Trophoblast cell (in vitro differentiated cells and primary cell): ENCODE results near the gene DGCR2.

Source experiments
- DNase-seq, 2 donors: peaks; one replicate each; pipeline ENCODE4 v3.0.0-alpha.2; 2016
- H2AFZ ChIP-seq: 2 replicates; pipeline ENCODE4 v1.6.1; 2013; ENCODE audit warnings: low read length, moderate library complexity, mild to moderate bottlenecking; ENCODE audit not compliant: insufficient read depth, poor library complexity
- H2AK5ac ChIP-seq: 2 replicates; pipeline ENCODE4 v1.6.1; 2013; ENCODE audit warnings: mild to moderate bottlenecking, low read length
- H2BK120ac ChIP-seq: 2 replicates; pipeline ENCODE4 v1.6.1; 2013; ENCODE audit warnings: low read length, mild to moderate bottlenecking, moderate library complexity; ENCODE audit not compliant: insufficient read depth, poor library complexity
- H2BK12ac ChIP-seq: 2 replicates; pipeline ENCODE4 v1.6.1; 2013; ENCODE audit warnings: mild to moderate bottlenecking, low read length, moderate library complexity
- H2BK5ac ChIP-seq: 2 replicates; pipeline ENCODE4 v1.6.1; 2013; ENCODE audit warnings: low read length, low read depth, moderate library complexity, mild to moderate bottlenecking; ENCODE audit not compliant: poor library complexity
- H3K14ac ChIP-seq: 2 replicates; pipeline ENCODE4 v1.6.1; 2013; ENCODE audit warnings: mild to moderate bottlenecking, low read length
- H3K18ac ChIP-seq: 2 replicates; pipeline ENCODE4 v1.6.1; 2013; ENCODE audit warnings: mild to moderate bottlenecking, low read length
- H3K23ac ChIP-seq: 2 replicates; pipeline ENCODE4 v1.6.1; 2013; ENCODE audit warnings: low read length
- H3K27ac ChIP-seq: 2 replicates; pipeline ENCODE4 v1.5.1; 2013; ENCODE audit warnings: low read depth, mild to moderate bottlenecking, inconsistent platforms, low read length, moderate library complexity
- H3K27me3 ChIP-seq: 2 replicates; pipeline ENCODE4 v1.6.1; 2013; ENCODE audit warnings: inconsistent platforms, mild to moderate bottlenecking, low read length, moderate library complexity; ENCODE audit not compliant: insufficient read depth
- H3K36me3 ChIP-seq, 2 experiments: 1 replicate in 1 of 2; 2 replicates in 1 of 2; pipeline ENCODE4 v1.6.1; 2013; ENCODE audit warnings: low read length in 2 of 2, mild to moderate bottlenecking in 2 of 2, moderate library complexity in 1 of 2; ENCODE audit not compliant: insufficient read depth in 2 of 2, control insufficient read depth in 1 of 2
- H3K4ac ChIP-seq: 2 replicates; pipeline ENCODE4 v1.6.1; 2013; ENCODE audit warnings: low read depth, mild to moderate bottlenecking, low read length, moderate library complexity
- H3K4me1 ChIP-seq, 2 experiments: 1 replicate in 1 of 2; 2 replicates in 1 of 2; pipeline ENCODE4 v1.6.1; 2013; ENCODE audit warnings: low read length in 2 of 2, mild to moderate bottlenecking in 2 of 2, moderate library complexity in 1 of 2; ENCODE audit not compliant: insufficient read depth in 2 of 2, control insufficient read depth in 1 of 2
- H3K4me2 ChIP-seq: 2 replicates; pipeline ENCODE4 v1.6.1; 2013; ENCODE audit warnings: inconsistent platforms, mild to moderate bottlenecking, low read length, moderate library complexity
- H3K4me3 ChIP-seq: 2 replicates; pipeline ENCODE4 v1.5.1; 2013; ENCODE audit warnings: mild to moderate bottlenecking, low read depth, low read length, inconsistent platforms
- H3K79me1 ChIP-seq: one replicate; pipeline ENCODE4 v1.6.1; 2013; ENCODE audit warnings: low read length
- H3K79me2 ChIP-seq: 2 replicates; pipeline ENCODE4 v1.6.1; 2013; ENCODE audit warnings: low read length, mild to moderate bottlenecking; ENCODE audit not compliant: control insufficient read depth, insufficient read depth, poor library complexity
- H3K9ac ChIP-seq: 2 replicates; pipeline ENCODE4 v1.6.1; 2013; ENCODE audit warnings: mild to moderate bottlenecking, low read length
- H3K9me3 ChIP-seq: 2 replicates; pipeline ENCODE4 v1.6.1; 2013; ENCODE audit warnings: low read depth, mild to moderate bottlenecking, control low read depth, inconsistent platforms, low read length; ENCODE audit not compliant: insufficient read depth
- H4K12ac ChIP-seq: 2 replicates; pipeline ENCODE4 v1.6.1; 2013; ENCODE audit warnings: low read depth, mild to moderate bottlenecking, low read length, moderate library complexity
- H4K8ac ChIP-seq: 2 replicates; pipeline ENCODE4 v1.6.1; 2013; ENCODE audit warnings: low read depth, mild to moderate bottlenecking, low read length, moderate library complexity
- H4K91ac ChIP-seq: one replicate; pipeline ENCODE4 v1.6.1; 2013; ENCODE audit warnings: low read depth, mild to moderate bottlenecking, low read length, moderate library complexity
- WGBS: extraction: QIAGEN DNeasy Blood & Tissue Kit; methylation state at CpG from one replicate; pipeline ENCODE4 v1.1.7; 2013; ENCODE audit warnings: missing lambda C conversion rate; ENCODE audit not compliant: insufficient read length, insufficient coverage; ENCODE audit errors: extremely low coverage; 5-methylcytosine and 5-hydroxymethylcytosine counted together

DGCR2 gene

DNA sequence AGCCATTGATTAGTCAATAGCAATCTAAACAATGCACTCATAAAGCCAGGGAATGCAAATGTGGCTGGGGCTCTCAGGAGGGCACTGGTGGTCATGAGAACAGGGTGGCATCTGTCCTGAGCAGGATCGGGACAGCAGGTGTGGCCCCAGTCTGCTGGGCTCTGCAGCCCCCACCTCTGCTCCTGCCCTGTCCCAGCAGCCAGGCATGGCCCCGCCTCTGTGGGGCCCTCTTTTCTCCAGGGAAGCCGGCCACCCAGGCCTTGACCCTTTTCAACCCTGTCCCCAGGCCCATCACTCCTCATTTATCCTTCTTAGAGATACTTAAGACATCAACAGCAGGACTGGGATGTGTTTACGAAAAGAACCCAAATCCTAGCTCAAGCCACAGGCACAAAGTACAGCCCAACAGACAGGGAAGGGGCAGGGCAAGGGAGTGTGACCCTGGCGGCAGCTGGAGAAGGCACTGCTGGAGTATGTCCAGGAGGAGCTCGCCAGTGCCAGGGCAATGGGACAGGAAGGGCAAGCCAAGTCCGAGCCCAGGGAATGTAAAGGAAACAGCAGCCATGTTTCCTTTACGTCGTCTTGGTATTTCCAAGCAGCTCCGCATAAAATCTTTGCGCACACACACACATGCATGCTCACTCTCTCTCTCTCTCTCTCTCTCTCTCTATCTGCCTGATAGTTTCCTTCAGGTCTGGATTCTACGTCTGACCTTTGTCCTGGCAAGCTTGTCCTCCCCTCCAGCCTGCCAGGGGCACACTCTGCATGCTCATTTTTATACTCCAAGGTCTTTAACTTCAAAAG, 59.9 kb downstream of the DGCR2 start:
- no peak for DNase-seq
- no peak overlapping the region for H3K27ac ChIP-seq
- H2AK5ac ChIP-seq: no peak overlapping the region
- no peak overlapping the region for H4K8ac ChIP-seq
- H3K9ac ChIP-seq: no peak overlapping the region
- no peak overlapping the region for H3K4me3 ChIP-seq
- no peak overlapping the region for H3K18ac ChIP-seq
- H3K79me1 ChIP-seq: no peaks in the 10 kb centered on the region
- H3K14ac ChIP-seq: no peak overlapping the region
- no peak overlapping the region for H2AFZ ChIP-seq
- H2BK5ac ChIP-seq: no peak overlapping the region
- H2BK12ac ChIP-seq: no peak overlapping the region
- H4K12ac ChIP-seq: no peak overlapping the region
- peaks cover 2% of the 10 kb centered on the region for H3K9me3 ChIP-seq
- no peak overlapping the region for H4K91ac ChIP-seq
- no peaks in the 10 kb centered on the region for H3K4me1 ChIP-seq
- H3K4me2 ChIP-seq: no peak overlapping the region
- no peak overlapping the region for H3K4ac ChIP-seq
- no peaks in the 10 kb centered on the region for H3K27me3 ChIP-seq
- H3K36me3 ChIP-seq: peaks cover 67 to 85% of the 10 kb centered on the region in 2 experiments
- no peak overlapping the region for H3K23ac ChIP-seq
- no CpG with 5 or more reads among the region's 12 CpGs for WGBS
- no peak overlapping the region for H2BK120ac ChIP-seq
- H3K79me2 ChIP-seq: no peaks in the 10 kb centered on the region

DNA sequence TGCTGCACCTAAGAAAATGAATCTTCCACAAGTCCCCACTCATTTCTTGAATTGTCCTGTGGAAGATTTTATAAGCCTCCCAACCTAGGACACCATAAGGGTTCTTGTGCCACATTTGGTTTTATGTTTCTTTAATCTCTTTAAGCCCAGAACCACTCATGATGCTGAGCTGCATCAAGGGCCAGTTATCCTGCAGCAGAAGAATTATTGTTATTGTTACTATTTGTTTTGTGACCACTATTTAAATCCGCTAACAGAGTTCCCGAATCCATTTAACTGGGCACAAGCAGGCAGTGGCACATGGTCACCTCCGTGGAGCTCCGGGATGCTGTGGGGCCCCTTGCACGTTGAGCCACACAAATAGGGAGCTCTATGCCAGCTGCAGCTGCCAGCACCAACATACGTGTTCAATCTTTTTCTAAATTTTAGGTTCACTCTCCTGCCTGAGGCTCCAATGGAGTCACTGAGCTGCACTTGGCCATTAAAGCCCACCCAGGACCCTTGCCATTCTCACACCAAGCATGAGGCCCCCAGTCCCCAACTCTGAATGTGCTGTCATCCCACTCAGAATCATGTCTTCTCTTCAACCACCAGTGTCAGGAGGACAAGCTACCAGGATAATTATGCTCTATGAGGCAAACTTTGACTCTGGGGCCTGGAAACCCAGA, 60.6 kb downstream of the DGCR2 start:
- no peak overlapping the region for H2AFZ ChIP-seq
- no peak overlapping the region for H4K12ac ChIP-seq
- no peak overlapping the region for H3K4ac ChIP-seq
- no peak overlapping the region for H3K18ac ChIP-seq
- H2BK12ac ChIP-seq: no peak overlapping the region
- no peak overlapping the region for H2AK5ac ChIP-seq
- no peaks in the 10 kb centered on the region for H3K79me2 ChIP-seq
- H3K23ac ChIP-seq: no peak overlapping the region
- no peak overlapping the region for H3K9ac ChIP-seq
- no peak overlapping the region for H3K14ac ChIP-seq
- no peak overlapping the region for H3K27ac ChIP-seq
- no peak overlapping the region for H4K8ac ChIP-seq
- H3K79me1 ChIP-seq: no peaks in the 10 kb centered on the region
- WGBS: no CpG with 5 or more reads among the region's 6 CpGs
- no peak for DNase-seq
- H3K4me1 ChIP-seq: no peaks in the 10 kb centered on the region
- H4K91ac ChIP-seq: no peak overlapping the region
- H2BK5ac ChIP-seq: no peak overlapping the region
- H3K4me3 ChIP-seq: no peak overlapping the region
- peaks cover 69 to 86% of the 10 kb centered on the region in 2 experiments for H3K36me3 ChIP-seq
- H2BK120ac ChIP-seq: no peak overlapping the region
- no peak overlapping the region for H3K4me2 ChIP-seq
- no peaks in the 10 kb centered on the region for H3K27me3 ChIP-seq
- peaks cover 2% of the 10 kb centered on the region for H3K9me3 ChIP-seq

DNA sequence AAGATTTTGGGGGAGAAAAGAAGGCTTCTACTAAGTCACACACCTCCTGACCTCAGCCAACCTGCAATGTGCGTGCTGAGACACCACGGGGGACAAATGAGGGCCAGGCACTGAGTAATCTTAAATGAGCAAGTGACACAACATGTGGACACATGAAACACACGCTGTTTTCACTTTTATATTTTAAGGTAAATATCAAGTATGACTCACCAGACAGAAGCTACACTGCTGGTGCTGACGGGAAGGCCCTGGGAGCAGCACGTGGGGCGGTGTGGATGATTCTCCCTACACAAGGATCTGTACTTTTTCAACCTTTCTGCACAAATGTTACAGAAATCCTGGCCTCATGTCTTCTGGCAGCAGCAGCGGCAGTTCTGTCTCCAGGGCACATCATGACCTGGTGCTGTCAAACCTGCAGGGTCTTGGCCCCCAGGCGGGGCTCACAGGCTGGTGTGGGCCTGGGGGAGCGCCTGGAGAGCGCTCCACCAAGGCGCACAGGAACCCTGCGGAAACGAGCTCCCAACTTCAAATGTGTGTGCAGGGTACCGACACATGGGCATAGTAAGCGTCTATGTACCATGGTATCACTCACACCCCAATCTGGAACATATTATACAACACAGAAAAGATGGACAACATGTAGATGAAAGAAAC, 61.7 kb downstream of the DGCR2 start:
- Histone ChIP-seq H3K4me3 (no peak overlapping the region), H3K4me1 (no peaks in the 10 kb centered on the region), H2BK120ac (no peak overlapping the region), H2BK5ac (no peak overlapping the region), H3K27ac (no peak overlapping the region), H4K91ac (no peak overlapping the region), H3K4me2 (no peak overlapping the region), H3K9ac (no peak overlapping the region), H2AFZ (no peak overlapping the region), H3K18ac (no peak overlapping the region), H3K23ac (no peak overlapping the region), H3K79me2 (no peaks in the 10 kb centered on the region), H2BK12ac (no peak overlapping the region), H2AK5ac (no peak overlapping the region), H3K14ac (no peak overlapping the region), H3K9me3 (peaks cover 2% of the 10 kb centered on the region), H3K36me3 (peaks cover 66 to 84% of the 10 kb centered on the region in 2 experiments), H3K27me3 (no peaks in the 10 kb centered on the region), H3K79me1 (no peaks in the 10 kb centered on the region), H4K8ac (no peak overlapping the region), H4K12ac (no peak overlapping the region), H3K4ac (no peak overlapping the region)
- DNase-seq: no peak
- no CpG with 5 or more reads among the region's 15 CpGs for WGBS

DNA sequence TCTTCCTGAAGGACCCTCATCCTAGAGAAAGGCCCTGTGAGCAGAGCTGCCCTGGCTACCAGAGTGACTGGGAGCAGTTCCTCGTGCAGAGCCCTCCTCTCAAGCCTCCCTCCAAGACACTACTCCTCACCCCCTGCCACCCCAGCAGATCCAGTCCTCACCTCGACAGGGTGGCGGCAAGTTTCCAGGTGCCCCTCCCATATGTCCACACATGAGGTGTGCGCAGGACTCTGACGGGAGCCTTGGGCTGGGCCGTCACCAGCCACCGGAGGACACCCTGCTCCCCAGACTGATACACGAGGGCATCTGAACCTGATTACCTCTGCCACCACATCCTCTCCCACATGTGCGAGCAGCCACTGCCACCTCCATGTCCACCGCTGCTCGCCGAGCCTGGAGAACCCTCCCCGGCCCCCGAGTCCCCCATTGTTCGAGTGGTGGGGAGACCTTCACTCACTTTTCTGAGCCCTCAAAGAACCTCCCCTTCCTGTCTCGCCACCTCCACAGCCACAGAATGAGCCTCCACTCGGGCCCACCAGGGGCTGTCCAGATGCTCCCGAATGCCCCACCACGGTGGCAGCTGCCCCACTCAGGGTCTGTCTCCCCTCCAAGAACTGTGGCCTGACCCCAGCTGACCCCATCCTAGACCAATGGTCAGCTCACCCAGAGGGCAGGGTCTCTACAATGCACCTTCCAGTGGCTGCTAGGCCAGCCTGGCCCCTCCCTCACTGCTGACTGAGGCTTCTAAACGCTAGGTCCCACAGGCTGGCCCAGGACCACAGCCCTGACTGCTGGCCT, 62.5 kb downstream of the DGCR2 start:
- Histone ChIP-seq H3K27me3 (no peaks in the 10 kb centered on the region), H3K79me2 (no peaks in the 10 kb centered on the region), H3K4me2 (no peak overlapping the region), H3K27ac (no peak overlapping the region), H3K4me1 (no peaks in the 10 kb centered on the region), H3K36me3 (peaks cover 60 to 77% of the 10 kb centered on the region in 2 experiments), H3K4me3 (no peak overlapping the region), H3K18ac (no peak overlapping the region), H4K8ac (no peak overlapping the region), H3K23ac (no peak overlapping the region), H2BK12ac (no peak overlapping the region), H3K9me3 (peaks cover 2% of the 10 kb centered on the region), H3K14ac (no peak overlapping the region), H4K91ac (no peak overlapping the region), H2BK120ac (no peak overlapping the region), H3K9ac (no peak overlapping the region), H3K79me1 (no peaks in the 10 kb centered on the region), H3K4ac (no peak overlapping the region), H2AFZ (no peak overlapping the region), H2BK5ac (no peak overlapping the region), H2AK5ac (no peak overlapping the region), H4K12ac (no peak overlapping the region)
- no CpG with 5 or more reads among the region's 20 CpGs for WGBS
- DNase-seq: no peak
